ENCODE data around the gene TPK1.
A peak's percentile ranks its signal among the peaks of the same experiment; 100 is the strongest.
"Not testable (repeated sequence)": the region's sequence is repeated elsewhere in the genome, so short reads cannot be mapped to it uniquely, and the experiment has no call there.

TPK1 gene

GRCh38 chr7:144782883-144783282, 53.0 kb downstream of the TPK1 start:
- no peak for DNase-seq (ENCODE audit: low read depth)
- no peak overlapping the region for H3K4me3 ChIP-seq (replicated peaks; ENCODE audit: low read depth, low read length)
- TF ChIP-seq CTCF (IDR thresholded peaks at IDR 0.05; ENCODE audit: low read length, missing control alignments) = no peak

DNA sequence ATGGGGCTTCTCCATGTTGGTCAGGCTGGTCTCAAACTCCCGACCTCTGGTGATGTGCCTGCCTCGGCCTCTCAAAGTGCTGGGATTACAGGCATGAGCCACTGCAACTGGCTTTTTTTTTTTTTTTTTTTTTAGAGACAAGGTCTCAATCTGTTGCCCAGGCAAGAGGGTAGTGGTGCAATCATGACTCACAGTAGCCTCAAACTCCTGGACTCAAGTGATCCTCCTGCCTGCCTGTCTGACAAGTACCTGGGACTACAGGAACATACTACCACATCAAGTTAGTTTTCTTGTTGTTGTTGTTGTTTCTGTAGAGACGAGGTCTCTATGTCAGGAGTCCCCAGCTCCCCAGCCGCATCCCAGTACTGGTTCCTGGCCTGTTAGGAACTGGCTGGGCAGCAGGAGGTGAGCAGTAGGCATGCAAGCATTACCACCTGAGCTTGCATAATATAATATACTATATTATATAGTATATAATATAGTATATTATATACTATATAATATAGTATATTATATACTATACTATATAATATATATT, 55.7 kb downstream of the TPK1 start:
- H3K4me3 ChIP-seq (replicated peaks; ENCODE audit: low read depth, low read length) = no peak overlapping the region
- peak; percentile 32 for DNase-seq (ENCODE audit: low read depth)
- no peak for TF ChIP-seq CTCF (IDR thresholded peaks at IDR 0.05; ENCODE audit: low read length, missing control alignments)

GRCh38 chr7:144777889-144778288, 58.0 kb downstream of the TPK1 start:
- H3K4me3 ChIP-seq (replicated peaks; ENCODE audit: low read depth, low read length); DNase-seq (ENCODE audit: low read depth): not testable (repeated sequence)

GRCh38 chr7:144777005-144777839, 58.6 kb downstream of the TPK1 start:
- TF ChIP-seq CTCF (IDR thresholded peaks at IDR 0.05; ENCODE audit: low read length, missing control alignments) = no peak
- DNase-seq (ENCODE audit: low read depth) = no peak
- H3K4me3 ChIP-seq (replicated peaks; ENCODE audit: low read depth, low read length) = no peak overlapping the region

DNA sequence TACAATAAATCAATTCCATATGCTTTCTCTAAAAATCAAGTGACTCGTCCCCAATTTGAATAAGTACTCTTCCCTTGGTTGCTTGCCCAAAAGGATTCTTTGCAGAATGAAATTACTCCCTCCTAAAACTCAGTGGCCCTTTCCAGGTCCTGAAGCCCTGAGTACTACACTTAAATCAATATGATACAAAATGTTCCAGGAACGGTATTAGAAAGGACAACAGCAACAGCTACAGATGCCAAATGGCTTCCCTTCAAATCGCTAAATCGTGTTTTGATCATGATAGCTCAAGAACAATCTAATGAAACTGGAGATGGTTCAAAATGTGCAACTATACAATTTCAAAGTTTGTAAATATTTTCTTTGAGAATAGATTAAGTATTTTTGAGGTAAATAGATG, 59.4 kb downstream of the TPK1 start:
- no peak for DNase-seq (ENCODE audit: low read depth)
- no peak overlapping the region for H3K4me3 ChIP-seq (replicated peaks; ENCODE audit: low read depth, low read length)
- no peak for TF ChIP-seq CTCF (IDR thresholded peaks at IDR 0.05; ENCODE audit: low read length, missing control alignments)

- no peak for DNase-seq (ENCODE audit: low read depth)
- TF ChIP-seq CTCF (IDR thresholded peaks at IDR 0.05; ENCODE audit: low read length, missing control alignments) = no peak
- H3K4me3 ChIP-seq (replicated peaks; ENCODE audit: low read depth, low read length) = no peak overlapping the region
These were observed 60.1 kb downstream of the TPK1 start for GRCh38 chr7:144775749-144776148.

GRCh38 chr7:144771927-144772326, 63.9 kb downstream of the TPK1 start:
- no peak overlapping the region for H3K4me3 ChIP-seq (replicated peaks; ENCODE audit: low read depth, low read length)
- no peak for DNase-seq (ENCODE audit: low read depth)
- no peak for TF ChIP-seq CTCF (IDR thresholded peaks at IDR 0.05; ENCODE audit: low read length, missing control alignments)
